OCI-LY7 (cell line): ENCODE measurements around the gene CHST3. TPM values are rescaled to one million over a fixed set of nuclear protein-coding genes. Genes with fewer than 3 reads are reported as not detected.

Experiments used
- BruUV-seq: library from RNA; stranded (reverse); fragments of 400-500 nt; replicated peaks from 2 replicates; lab custom pipeline; 2021; lab: Mats Ljungman, UMichigan
- CTCF ChIA-PET: fragments of 300-600 bp; sonication (Branson Sonifier 250); formaldehyde crosslinking; loops from one replicate; lab custom pipeline; 2022; ENCODE audit warnings: antibody characterized with exemption; ENCODE audit not compliant: unreplicated experiment; lab: Charles Lee
- POLR2A ChIA-PET: fragments of 300-600 bp; sonication (Branson Sonifier 250); formaldehyde crosslinking; loops from one replicate; lab custom pipeline; 2022; ENCODE audit warnings: antibody characterized with exemption; lab: Charles Lee
- DNase-seq: peaks from one replicate; pipeline ENCODE4 v3.0.0-alpha.2; 2015; ENCODE audit warnings: low spot score
- H2AFZ ChIP-seq: fragments of 200-600 bp; sonication (generic), shearing (Covaris generic); 2 replicates; pipeline ENCODE4 v1.6.1; 2014; ENCODE audit warnings: mild to moderate bottlenecking, antibody characterized with exemption, low read length, moderate library complexity
- H3K27ac ChIP-seq: fragments of 200-600 bp; sonication (generic); 2 replicates; pipeline ENCODE4 v1.5.1; 2014; ENCODE audit warnings: mixed run types, low read depth, mild to moderate bottlenecking, moderate library complexity, low read length, inconsistent platforms; ENCODE audit not compliant: poor library complexity, severe bottlenecking
- H3K36me3 ChIP-seq: fragments of 200-600 bp; sonication (generic); 2 replicates; pipeline ENCODE4 v1.6.1; 2014; ENCODE audit warnings: mild to moderate bottlenecking, antibody characterized with exemption, low read length, moderate library complexity, mixed read lengths; ENCODE audit not compliant: insufficient read depth
- H3K4me1 ChIP-seq: fragments of 200-600 bp; sonication (generic); 2 replicates; pipeline ENCODE4 v1.5.1; 2014; ENCODE audit warnings: mild to moderate bottlenecking, low read length; ENCODE audit not compliant: insufficient read depth, poor library complexity, severe bottlenecking
- H3K4me2 ChIP-seq: fragments of 200-600 bp; sonication (generic); 2 replicates; pipeline ENCODE4 v1.6.1; 2014; ENCODE audit warnings: mild to moderate bottlenecking, low read length
- H3K4me3 ChIP-seq: fragments of 200-600 bp; sonication (generic); 2 replicates; pipeline ENCODE4 v1.5.1; 2014; ENCODE audit warnings: mild to moderate bottlenecking, low read depth, low read length; ENCODE audit not compliant: poor library complexity, severe bottlenecking
- H3K79me2 ChIP-seq: fragments of 200-600 bp; sonication (generic); 2 replicates; pipeline ENCODE4 v1.6.1; 2016; ENCODE audit warnings: low read depth, mild to moderate bottlenecking, low read length, moderate library complexity, mixed read lengths; ENCODE audit not compliant: insufficient read depth
- H3K9me2 ChIP-seq: fragments of 200-600 bp; sonication (generic); 2 replicates; pipeline ENCODE4 v1.6.1; 2016; ENCODE audit warnings: mild to moderate bottlenecking, low read length, mixed read lengths; ENCODE audit not compliant: insufficient read depth
- H3K9me3 ChIP-seq: fragments of 200-600 bp; sonication (generic); 2 replicates; pipeline ENCODE4 v1.6.1; 2014; ENCODE audit warnings: mild to moderate bottlenecking, mixed run types, low read length, mixed read lengths
- H4K20me1 ChIP-seq: fragments of 200-600 bp; sonication (generic); 2 replicates; pipeline ENCODE4 v1.6.1; 2014; ENCODE audit warnings: mild to moderate bottlenecking, antibody characterized with exemption, low read length, moderate library complexity, mixed read lengths; ENCODE audit not compliant: insufficient read depth
- EZH2phosphoT487 ChIP-seq: fragments of 200-600 bp; sonication (generic); IDR thresholded peaks from 2 replicates; pipeline ENCODE4 v1.6.1; 2018; ENCODE audit warnings: low read depth, borderline replicate concordance, mild to moderate bottlenecking, mixed run types, antibody characterized with exemption, low read length, moderate library complexity, mixed read lengths
- intact Hi-C: fragments of 100-400 bp; cut with micrococcal nuclease; formaldehyde crosslinking; loops from one replicate; pipeline ENCODE4 v1.10.0; 2022; ENCODE audit not compliant: unreplicated experiment
- total RNA-seq, 2 experiments: library from RNA; depleted of rRNA in 1 of 2; stranded (reverse); fragments of >200 nt in 1 of 2; shearing (Covaris generic) in 1 of 2; gene quantifications; 2 replicates each; pipeline ENCODE4 v1.2.3, GENCODE V29; 2014 to 2022
- TF ChIP-seq, protein P1 (sequence below): fragments of 200-600 bp; sonication (generic); conservative IDR thresholded peaks from 2 replicates; pipeline ENCODE4 v1.5.1; 2014; ENCODE audit warnings: mild to moderate bottlenecking, antibody characterized with exemption, low read length, moderate library complexity, mixed read lengths

The CHST3 gene
- total RNA-seq, 2 experiments from 2014 or later = not detected

- ChIA-PET POLR2A (no interaction called here), CTCF (interaction anchor here (0.6 kb wide), 1 partner anchor 232 kb away, joined by 12 read pairs; no protein-coding TSS in a partner anchor)
- Histone ChIP-seq H3K4me3 (no peak overlapping the region), H4K20me1 (no peaks in the 10 kb centered on the region), H3K27ac (no peak overlapping the region), H3K36me3 (no peaks in the 10 kb centered on the region), H3K9me2 (no peaks in the 10 kb centered on the region), H3K9me3 (no peaks in the 10 kb centered on the region), H3K4me1 (no peaks in the 10 kb centered on the region), H3K79me2 (no peaks in the 10 kb centered on the region), H3K4me2 (no peak overlapping the region), H2AFZ (no peak overlapping the region)
- TF ChIP-seq, protein P1, sequence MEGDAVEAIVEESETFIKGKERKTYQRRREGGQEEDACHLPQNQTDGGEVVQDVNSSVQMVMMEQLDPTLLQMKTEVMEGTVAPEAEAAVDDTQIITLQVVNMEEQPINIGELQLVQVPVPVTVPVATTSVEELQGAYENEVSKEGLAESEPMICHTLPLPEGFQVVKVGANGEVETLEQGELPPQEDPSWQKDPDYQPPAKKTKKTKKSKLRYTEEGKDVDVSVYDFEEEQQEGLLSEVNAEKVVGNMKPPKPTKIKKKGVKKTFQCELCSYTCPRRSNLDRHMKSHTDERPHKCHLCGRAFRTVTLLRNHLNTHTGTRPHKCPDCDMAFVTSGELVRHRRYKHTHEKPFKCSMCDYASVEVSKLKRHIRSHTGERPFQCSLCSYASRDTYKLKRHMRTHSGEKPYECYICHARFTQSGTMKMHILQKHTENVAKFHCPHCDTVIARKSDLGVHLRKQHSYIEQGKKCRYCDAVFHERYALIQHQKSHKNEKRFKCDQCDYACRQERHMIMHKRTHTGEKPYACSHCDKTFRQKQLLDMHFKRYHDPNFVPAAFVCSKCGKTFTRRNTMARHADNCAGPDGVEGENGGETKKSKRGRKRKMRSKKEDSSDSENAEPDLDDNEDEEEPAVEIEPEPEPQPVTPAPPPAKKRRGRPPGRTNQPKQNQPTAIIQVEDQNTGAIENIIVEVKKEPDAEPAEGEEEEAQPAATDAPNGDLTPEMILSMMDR = no peak
- TF ChIP-seq EZH2phosphoT487 = no peak
- BruUV-seq = no TSS peak
- intact Hi-C loops = no loop called here
- DNase-seq = no peak
These were observed 63.3 kb downstream of the CHST3 start for GRCh38 chr10:72027498-72027897.

DNA sequence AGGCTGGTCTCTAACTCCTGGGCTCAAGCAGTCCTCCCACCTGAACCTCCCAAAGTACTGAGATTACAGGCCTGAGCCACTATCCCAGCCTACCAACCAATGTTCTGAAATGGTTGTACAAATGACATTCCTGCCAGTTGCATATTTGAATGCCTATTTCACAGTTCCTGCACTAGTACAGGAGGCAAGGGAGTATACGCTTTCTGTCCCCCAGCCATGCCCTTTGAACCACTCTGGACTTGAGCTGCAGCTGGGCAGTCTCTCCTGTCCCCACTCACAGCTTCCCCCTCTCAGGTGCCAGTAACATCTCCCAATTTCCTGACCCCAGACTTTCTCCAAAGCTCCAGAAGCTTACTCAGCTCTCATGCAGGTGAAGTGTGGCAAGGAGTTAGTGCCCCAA, 65.2 kb downstream of the CHST3 start:
- H2AFZ ChIP-seq = no peak overlapping the region
- ChIA-PET POLR2A (no interaction called here), CTCF (no interaction called here)
- no TSS peak for BruUV-seq
- H3K79me2 ChIP-seq = no peaks in the 10 kb centered on the region
- H3K9me2 ChIP-seq = no peaks in the 10 kb centered on the region
- H3K4me2 ChIP-seq = no peak overlapping the region
- intact Hi-C loops = no loop called here
- DNase-seq = no peak
- no peak overlapping the region for H3K4me3 ChIP-seq
- no peaks in the 10 kb centered on the region for H3K36me3 ChIP-seq
- H3K4me1 ChIP-seq = no peaks in the 10 kb centered on the region
- H3K9me3 ChIP-seq = no peaks in the 10 kb centered on the region
- no peak overlapping the region for H3K27ac ChIP-seq
- TF ChIP-seq, protein P1 = no peak
- no peak for TF ChIP-seq EZH2phosphoT487
- H4K20me1 ChIP-seq = no peaks in the 10 kb centered on the region

DNA sequence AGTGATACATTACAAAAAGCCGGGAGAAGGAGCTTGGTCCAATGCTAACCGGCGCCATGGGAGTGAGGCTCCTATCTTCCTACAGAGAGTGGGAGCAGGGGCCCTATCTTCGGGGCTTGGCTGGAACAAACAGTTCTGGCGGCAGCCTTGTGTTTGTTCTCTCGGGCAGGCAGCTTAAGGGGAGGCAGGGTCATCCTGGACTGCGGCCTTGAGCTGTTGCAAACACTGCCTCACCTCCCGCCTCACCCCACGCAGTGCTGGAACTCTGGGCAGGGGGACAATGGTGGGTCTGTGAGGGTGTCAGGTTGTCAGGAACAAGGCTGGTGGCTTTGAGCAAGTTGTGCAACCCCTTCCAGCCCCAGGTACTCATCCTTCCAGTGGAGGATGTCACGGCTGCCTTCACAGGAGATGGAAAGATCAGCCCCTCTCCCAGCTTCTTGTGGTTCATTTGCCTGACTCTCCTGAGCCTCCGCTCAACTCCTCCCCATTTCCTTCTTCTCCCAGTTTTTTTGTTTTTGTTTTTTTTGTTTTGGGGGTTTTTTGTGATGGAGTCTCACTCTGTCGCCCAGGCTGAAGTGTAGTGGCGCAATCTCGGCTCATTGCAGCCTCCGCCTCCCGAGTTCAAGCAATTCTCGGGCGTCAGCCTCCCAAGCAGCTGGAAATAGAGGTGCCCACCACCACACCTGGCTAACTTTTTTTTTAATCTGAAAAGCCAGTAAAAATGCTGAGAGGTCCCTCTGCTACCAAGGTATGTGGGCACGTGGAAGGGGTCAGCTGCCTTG, 66.8 kb downstream of the CHST3 start:
- ChIA-PET CTCF (interaction anchor here (0.6 kb wide), 1 partner anchor 19 kb away, joined by 3 read pairs; no protein-coding TSS in a partner anchor), POLR2A (no interaction called here)
- no peak for DNase-seq
- H4K20me1 ChIP-seq = no peaks in the 10 kb centered on the region
- H3K4me3 ChIP-seq = no peak overlapping the region
- H3K4me2 ChIP-seq = no peak overlapping the region
- H3K9me2 ChIP-seq = no peaks in the 10 kb centered on the region
- BruUV-seq = no TSS peak
- H3K36me3 ChIP-seq = no peaks in the 10 kb centered on the region
- H2AFZ ChIP-seq = no peak overlapping the region
- no peaks in the 10 kb centered on the region for H3K79me2 ChIP-seq
- H3K9me3 ChIP-seq = no peaks in the 10 kb centered on the region
- intact Hi-C loops = no loop called here
- no peaks in the 10 kb centered on the region for H3K4me1 ChIP-seq
- TF ChIP-seq EZH2phosphoT487 = no peak
- TF ChIP-seq, protein P1 = no peak
- H3K27ac ChIP-seq = no peak overlapping the region
